ENCODE results near the gene VSIG8. TPM values are rescaled to one million over a fixed set of nuclear protein-coding genes. Genes with fewer than 3 reads are reported as not detected.

The VSIG8 gene
- total and polyA plus RNA-seq, 2 of the 8 experiments (the other 6 are each of a cell fraction or from before 2014, with no cell fraction given): not detected

GRCh38 chr1:159877695-159878444 is 15.4 kb upstream of the VSIG8 start:
- no peaks in the 10 kb centered on the region; the same call in 1 of the 2 replicates for H3K23me2 ChIP-seq (ENCODE audit: low read depth, low read length)
- no peak overlapping the region for H3K27ac ChIP-seq (ENCODE audit: low read depth, low read length)
- FAIRE-seq (no peak), DNase-seq (ENCODE audit: low read depth in 1 of 2, low spot score in 2 of 2) (no peak)
- H4K8ac ChIP-seq (ENCODE audit: extremely low read depth, insufficient read depth, low read length): no peak overlapping the region
- no peak overlapping the region for H2BK20ac ChIP-seq (ENCODE audit: low read length)
- H3K4me2 ChIP-seq (ENCODE audit: insufficient read depth in 1 of 2, low read depth in 2 of 2, low read length in 2 of 2): no peak overlapping the region
- no peak overlapping the region for H2BK12ac ChIP-seq (ENCODE audit: low read depth, low read length)
- no peaks in the 10 kb centered on the region for H4K20me1 ChIP-seq (replicated peaks in 1 of 2; ENCODE audit: control insufficient read depth in 1 of 2, insufficient read depth in 2 of 2, low read length in 2 of 2)
- ChIA-PET CTCF (ENCODE audit: partially characterized antibody) (interaction anchor here (1.2 to 20.8 kb wide), 5 partner anchors 8 to 74 kb away, joined by 4 to 645 read pairs (median 62); partner anchors contain the start of gene FCRL6), POLR2A (ENCODE audit: partially characterized antibody) (interaction anchor here (0.7 kb wide), 1 partner anchor 82 kb away, joined by 3 read pairs; no protein-coding TSS in a partner anchor)
- H2AK5ac ChIP-seq (ENCODE audit: low read depth, low read length): no peak overlapping the region
- H3K4ac ChIP-seq (replicated peaks; ENCODE audit: insufficient read length, low read depth, low read length): no peak overlapping the region
- H3K56ac ChIP-seq (replicated peaks; ENCODE audit: insufficient read length, low read depth, low read length): no peak overlapping the region
- no peak overlapping the region for H3K23ac ChIP-seq (ENCODE audit: insufficient read length)
- no peak overlapping the region for H4K91ac ChIP-seq (replicated peaks; ENCODE audit: insufficient read length, low read length)
- no peak overlapping the region for H4K5ac ChIP-seq (ENCODE audit: insufficient read length, low read depth, low read length)
- WGBS, 2 experiments (ENCODE audit: extremely low coverage in 1 of 2, insufficient coverage in 1 of 2, insufficient read length in 1 of 2, insufficient replicate concordance in 2 of 2, low coverage in 1 of 2, low lambda C conversion rate in 2 of 2, missing lambda C conversion rate in 1 of 2): 89% methylated on average over 6 of the region's 6 CpGs; no CpG with 5 or more reads in 1 of the 2 experiments
- H3K9ac ChIP-seq (replicated peaks in 1 of 4; ENCODE audit: extremely low read depth in 1 of 4, low read depth in 3 of 4, low read length in 3 of 4): no peak overlapping the region
- no peaks in the 10 kb centered on the region; a peak in 1 of 7 replicates for H3K4me1 ChIP-seq (replicated peaks in 1 of 4; ENCODE audit: control insufficient read depth in 3 of 4, insufficient read depth in 4 of 4, low read length in 3 of 4)
- H2BK15ac ChIP-seq (ENCODE audit: low read length): no peak overlapping the region
- H3K79me2 ChIP-seq (ENCODE audit: control insufficient read depth in 1 of 2, insufficient read depth in 2 of 2, low read length in 2 of 2): no peaks in the 10 kb centered on the region
- no peak overlapping the region for H2AFZ ChIP-seq (ENCODE audit: low read length)
- H3K36me3 ChIP-seq (ENCODE audit: control insufficient read depth in 2 of 4, insufficient read depth in 4 of 4, low read length in 3 of 4): no peaks in the 10 kb centered on the region
- no peaks in the 10 kb centered on the region; a peak in 1 of 7 replicates for H3K27me3 ChIP-seq (replicated peaks in 1 of 4; ENCODE audit: control insufficient read depth in 3 of 4, extremely low read depth in 1 of 4, insufficient read depth in 3 of 4, low read length in 3 of 4)
- H3K79me1 ChIP-seq (ENCODE audit: low read depth, low read length): no peaks in the 10 kb centered on the region
- no peak overlapping the region for H3K14ac ChIP-seq (ENCODE audit: insufficient read length)
- no peak overlapping the region for H3K4me3 ChIP-seq (ENCODE audit: extremely low read depth in 1 of 4, insufficient read depth in 2 of 4, low read depth in 3 of 4, low read length in 4 of 4)
- H2BK5ac ChIP-seq (ENCODE audit: low read depth, low read length): no peak overlapping the region
- H3K18ac ChIP-seq (ENCODE audit: extremely low read depth, low read length): no peak overlapping the region
- no peaks in the 10 kb centered on the region for H3K9me3 ChIP-seq (ENCODE audit: insufficient read depth in 2 of 2, low read depth in 1 of 2, low read length in 1 of 2)
- no peak overlapping the region for H2BK120ac ChIP-seq (replicated peaks; ENCODE audit: low read depth, low read length)
- no peak for TF ChIP-seq SIN3A (conservative IDR thresholded peaks at IDR 0.05 in 1 of 2, IDR thresholded peaks at IDR 0.05 in 1 of 2; ENCODE audit: low read depth in 1 of 2, low read length in 2 of 2)
- no peak for TF ChIP-seq KDM1A (IDR thresholded peaks at IDR 0.05; ENCODE audit: borderline replicate concordance, low read length)
- no peak for TF ChIP-seq BRCA1 (IDR thresholded peaks at IDR 0.05; ENCODE audit: low read depth, low read length)
- TF ChIP-seq CTCF (IDR thresholded peaks at IDR 0.05; ENCODE audit: control extremely low read depth in 1 of 3, insufficient read depth in 1 of 3, low read depth in 1 of 3, low read length in 3 of 3): no peak
- no peak for TF ChIP-seq SIRT6 (IDR thresholded peaks at IDR 0.05; ENCODE audit: low read length)
